Kidney epithelial cell (primary cell): ENCODE measurements around the gene MBNL1. TPM values are rescaled to one million over a fixed set of nuclear protein-coding genes. Genes with fewer than 3 reads are reported as not detected.
A peak's percentile ranks its signal among the peaks of the same experiment; 100 is the strongest.

Experiments
- DNase-seq: peaks from one replicate; pipeline ENCODE4 v3.0.0-alpha.2; 2010; ENCODE audit warnings: low read depth
- H3K27me3 ChIP-seq: 2 replicates; pipeline ENCODE4 v1.6.0; 2011; ENCODE audit warnings: low read length; ENCODE audit not compliant: control insufficient read depth, insufficient read depth
- H3K36me3 ChIP-seq: 2 replicates; pipeline ENCODE4 v1.5.1; 2011; ENCODE audit warnings: low read length; ENCODE audit not compliant: control insufficient read depth, insufficient read depth
- H3K4me3 ChIP-seq: 2 replicates; pipeline ENCODE4 v1.5.1; 2011; ENCODE audit warnings: low read depth, mild to moderate bottlenecking, control low read depth, low read length
- total RNA-seq: library from RNA; depleted of rRNA; stranded (reverse); fragments of >200 nt; gene quantifications from 2 replicates; pipeline ENCODE4 v1.2.3, GENCODE V29; 2015
- TF ChIP-seq, protein P1 (sequence below): IDR thresholded peaks from 2 replicates; pipeline ENCODE4 v1.5.1; 2011; ENCODE audit warnings: mild to moderate bottlenecking, moderate library complexity, low read length, control low read depth, inconsistent platforms; ENCODE audit not compliant: insufficient read depth, poor library complexity, severe bottlenecking

MBNL1 gene
- total RNA-seq, 1 donor from 2014 or later = 47.5 TPM

GRCh38 chr3:152267831-152268554 is 736 bp upstream of the MBNL1 start:
- TF ChIP-seq, protein P1, sequence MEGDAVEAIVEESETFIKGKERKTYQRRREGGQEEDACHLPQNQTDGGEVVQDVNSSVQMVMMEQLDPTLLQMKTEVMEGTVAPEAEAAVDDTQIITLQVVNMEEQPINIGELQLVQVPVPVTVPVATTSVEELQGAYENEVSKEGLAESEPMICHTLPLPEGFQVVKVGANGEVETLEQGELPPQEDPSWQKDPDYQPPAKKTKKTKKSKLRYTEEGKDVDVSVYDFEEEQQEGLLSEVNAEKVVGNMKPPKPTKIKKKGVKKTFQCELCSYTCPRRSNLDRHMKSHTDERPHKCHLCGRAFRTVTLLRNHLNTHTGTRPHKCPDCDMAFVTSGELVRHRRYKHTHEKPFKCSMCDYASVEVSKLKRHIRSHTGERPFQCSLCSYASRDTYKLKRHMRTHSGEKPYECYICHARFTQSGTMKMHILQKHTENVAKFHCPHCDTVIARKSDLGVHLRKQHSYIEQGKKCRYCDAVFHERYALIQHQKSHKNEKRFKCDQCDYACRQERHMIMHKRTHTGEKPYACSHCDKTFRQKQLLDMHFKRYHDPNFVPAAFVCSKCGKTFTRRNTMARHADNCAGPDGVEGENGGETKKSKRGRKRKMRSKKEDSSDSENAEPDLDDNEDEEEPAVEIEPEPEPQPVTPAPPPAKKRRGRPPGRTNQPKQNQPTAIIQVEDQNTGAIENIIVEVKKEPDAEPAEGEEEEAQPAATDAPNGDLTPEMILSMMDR = no peak
- H3K4me3 ChIP-seq = peak overlapping the region; percentile 80
- no peaks in the 10 kb centered on the region for H3K27me3 ChIP-seq
- H3K36me3 ChIP-seq = no peaks in the 10 kb centered on the region
- no peak for DNase-seq

DNA sequence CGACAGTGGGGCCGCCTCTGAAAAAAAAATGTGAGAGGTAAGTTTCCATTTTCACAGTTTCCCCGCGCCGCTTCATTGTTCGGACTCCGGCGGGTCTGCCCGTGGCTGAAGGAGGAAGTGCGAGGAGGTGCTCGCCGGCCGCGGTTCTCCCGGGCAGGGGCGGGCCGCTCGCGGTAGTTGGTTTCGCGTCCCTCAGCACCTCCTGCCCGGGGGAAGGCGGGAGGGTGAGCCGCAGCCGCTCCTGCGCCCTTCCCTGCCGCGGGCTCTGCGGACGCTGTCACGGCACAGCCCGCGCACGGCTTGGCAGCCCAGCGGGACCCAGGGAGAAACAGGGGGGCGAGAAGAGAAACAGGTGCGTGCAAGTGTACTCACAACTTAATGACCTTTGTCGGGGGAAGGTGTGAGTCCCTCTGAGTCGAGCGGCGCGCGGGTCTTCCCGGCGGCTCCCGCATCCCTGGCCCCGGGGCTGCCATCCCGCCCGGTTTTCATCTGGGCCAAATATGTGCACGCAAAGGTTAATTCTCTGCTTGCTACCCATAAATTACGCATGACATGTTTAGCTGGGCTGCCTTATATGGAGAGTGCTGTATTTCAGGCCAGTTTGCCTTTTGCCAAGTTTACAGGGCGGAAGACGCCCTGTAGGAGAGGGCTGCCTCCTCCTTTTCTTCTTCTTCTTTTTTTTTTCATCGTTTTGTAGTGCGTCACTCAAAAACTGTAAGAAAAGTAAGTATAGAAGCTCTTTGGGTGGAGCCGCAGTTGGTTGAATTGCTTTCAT is 514 bp downstream of the MBNL1 start:
- H3K4me3 ChIP-seq = peak overlapping the region; percentile 80
- H3K36me3 ChIP-seq = no peaks in the 10 kb centered on the region
- no peaks in the 10 kb centered on the region for H3K27me3 ChIP-seq
- DNase-seq = no peak
- TF ChIP-seq, protein P1 = no peak

- TF ChIP-seq, protein P1 = no peak
- Histone ChIP-seq H3K27me3 (no peaks in the 10 kb centered on the region), H3K4me3 (peak overlapping the region; percentile 80), H3K36me3 (no peaks in the 10 kb centered on the region)
- no peak for DNase-seq
Measured at GRCh38 chr3:152269831-152270734, 1.4 kb downstream of the MBNL1 start.

DNA sequence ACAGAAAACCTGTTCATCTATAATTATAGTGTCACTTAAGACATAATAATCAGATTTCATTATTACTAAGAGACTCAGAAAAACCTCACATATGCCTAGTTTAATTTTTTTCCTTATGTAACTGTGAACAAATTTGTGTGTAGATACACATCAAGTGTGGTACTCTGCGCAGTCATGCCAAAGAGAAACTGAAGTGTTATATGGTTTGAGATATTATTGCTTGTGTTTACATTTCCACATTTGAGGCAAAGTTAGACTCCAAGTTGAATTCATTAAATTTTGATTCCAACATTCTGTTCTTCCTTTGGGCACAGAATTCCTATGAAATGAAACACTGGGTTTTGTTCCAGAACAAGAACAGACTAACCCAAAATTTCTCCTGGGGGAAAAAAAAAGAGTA is 2.2 kb downstream of the MBNL1 start:
- TF ChIP-seq, protein P1 = no peak
- H3K4me3 ChIP-seq = peak overlapping the region; percentile 80
- H3K27me3 ChIP-seq = no peaks in the 10 kb centered on the region
- no peaks in the 10 kb centered on the region for H3K36me3 ChIP-seq
- DNase-seq = no peak

DNA sequence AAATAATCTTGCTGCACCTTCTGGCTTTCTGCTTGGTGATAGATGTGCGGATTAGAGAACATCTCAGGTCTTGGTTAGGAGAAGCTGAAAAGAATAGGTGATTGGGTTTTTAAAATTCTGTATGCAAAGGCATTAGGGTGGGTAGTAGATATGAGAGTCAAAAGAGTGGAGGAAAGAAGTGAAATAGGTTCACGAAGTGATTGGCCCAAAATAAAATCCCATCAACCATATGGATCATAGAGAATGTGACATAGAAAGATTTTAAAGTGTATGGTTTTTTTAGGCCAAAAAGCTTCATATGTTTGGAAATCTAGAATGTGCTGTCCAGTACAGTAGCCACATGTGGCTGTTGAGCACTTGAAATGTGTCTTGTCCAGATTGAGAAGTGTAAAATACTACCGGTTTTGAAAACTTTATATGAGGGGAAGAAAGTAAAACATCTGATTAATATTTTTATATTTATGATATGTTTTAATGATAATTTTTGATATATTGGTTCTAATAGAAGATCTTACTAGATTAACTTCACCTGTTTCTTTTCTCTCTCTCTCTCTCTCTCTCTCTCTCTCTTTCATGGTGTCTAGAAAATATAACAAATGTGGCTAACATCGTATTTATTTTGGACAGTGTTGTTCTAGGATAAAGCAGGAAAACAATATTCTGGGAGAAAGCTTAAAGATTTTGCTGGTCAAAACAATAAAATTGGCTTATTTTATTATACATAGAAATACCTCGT is 2.9 kb downstream of the MBNL1 start:
- Histone ChIP-seq H3K27me3 (no peaks in the 10 kb centered on the region), H3K4me3 (no peak overlapping the region), H3K36me3 (no peaks in the 10 kb centered on the region)
- TF ChIP-seq, protein P1 = no peak
- no peak for DNase-seq
